OCI-LY7 (cell line): Measurements from ENCODE around the gene USP30. TPM values are rescaled to one million over a fixed set of nuclear protein-coding genes. Genes with fewer than 3 reads are reported as not detected.

Source experiments
- BruUV-seq: library from RNA; stranded (reverse); fragments of 400-500 nt; replicated peaks from 2 replicates; lab custom pipeline; 2021; lab: Mats Ljungman, UMichigan
- CTCF ChIA-PET: fragments of 300-600 bp; sonication (Branson Sonifier 250); formaldehyde crosslinking; loops from one replicate; lab custom pipeline; 2022; ENCODE audit warnings: antibody characterized with exemption; ENCODE audit not compliant: unreplicated experiment; lab: Charles Lee
- POLR2A ChIA-PET: fragments of 300-600 bp; sonication (Branson Sonifier 250); formaldehyde crosslinking; loops from one replicate; lab custom pipeline; 2022; ENCODE audit warnings: antibody characterized with exemption; lab: Charles Lee
- DNase-seq: peaks from one replicate; pipeline ENCODE4 v3.0.0-alpha.2; 2015; ENCODE audit warnings: low spot score
- H2AFZ ChIP-seq: fragments of 200-600 bp; sonication (generic), shearing (Covaris generic); 2 replicates; pipeline ENCODE4 v1.6.1; 2014; ENCODE audit warnings: mild to moderate bottlenecking, antibody characterized with exemption, low read length, moderate library complexity
- H3K27ac ChIP-seq: fragments of 200-600 bp; sonication (generic); 2 replicates; pipeline ENCODE4 v1.5.1; 2014; ENCODE audit warnings: mixed run types, low read depth, mild to moderate bottlenecking, moderate library complexity, low read length, inconsistent platforms; ENCODE audit not compliant: poor library complexity, severe bottlenecking
- H3K36me3 ChIP-seq: fragments of 200-600 bp; sonication (generic); 2 replicates; pipeline ENCODE4 v1.6.1; 2014; ENCODE audit warnings: mild to moderate bottlenecking, antibody characterized with exemption, low read length, moderate library complexity, mixed read lengths; ENCODE audit not compliant: insufficient read depth
- H3K4me1 ChIP-seq: fragments of 200-600 bp; sonication (generic); 2 replicates; pipeline ENCODE4 v1.5.1; 2014; ENCODE audit warnings: mild to moderate bottlenecking, low read length; ENCODE audit not compliant: insufficient read depth, poor library complexity, severe bottlenecking
- H3K4me2 ChIP-seq: fragments of 200-600 bp; sonication (generic); 2 replicates; pipeline ENCODE4 v1.6.1; 2014; ENCODE audit warnings: mild to moderate bottlenecking, low read length
- H3K4me3 ChIP-seq: fragments of 200-600 bp; sonication (generic); 2 replicates; pipeline ENCODE4 v1.5.1; 2014; ENCODE audit warnings: mild to moderate bottlenecking, low read depth, low read length; ENCODE audit not compliant: poor library complexity, severe bottlenecking
- H3K79me2 ChIP-seq: fragments of 200-600 bp; sonication (generic); 2 replicates; pipeline ENCODE4 v1.6.1; 2016; ENCODE audit warnings: low read depth, mild to moderate bottlenecking, low read length, moderate library complexity, mixed read lengths; ENCODE audit not compliant: insufficient read depth
- H3K9me2 ChIP-seq: fragments of 200-600 bp; sonication (generic); 2 replicates; pipeline ENCODE4 v1.6.1; 2016; ENCODE audit warnings: mild to moderate bottlenecking, low read length, mixed read lengths; ENCODE audit not compliant: insufficient read depth
- H3K9me3 ChIP-seq: fragments of 200-600 bp; sonication (generic); 2 replicates; pipeline ENCODE4 v1.6.1; 2014; ENCODE audit warnings: mild to moderate bottlenecking, mixed run types, low read length, mixed read lengths
- H4K20me1 ChIP-seq: fragments of 200-600 bp; sonication (generic); 2 replicates; pipeline ENCODE4 v1.6.1; 2014; ENCODE audit warnings: mild to moderate bottlenecking, antibody characterized with exemption, low read length, moderate library complexity, mixed read lengths; ENCODE audit not compliant: insufficient read depth
- CTCF ChIP-seq: fragments of 200-600 bp; sonication (generic); conservative IDR thresholded peaks from 2 replicates; pipeline ENCODE4 v1.5.1; 2014; ENCODE audit warnings: mild to moderate bottlenecking, antibody characterized with exemption, low read length, moderate library complexity, mixed read lengths
- EZH2phosphoT487 ChIP-seq: fragments of 200-600 bp; sonication (generic); IDR thresholded peaks from 2 replicates; pipeline ENCODE4 v1.6.1; 2018; ENCODE audit warnings: low read depth, borderline replicate concordance, mild to moderate bottlenecking, mixed run types, antibody characterized with exemption, low read length, moderate library complexity, mixed read lengths
- intact Hi-C: fragments of 100-400 bp; cut with micrococcal nuclease; formaldehyde crosslinking; loops from one replicate; pipeline ENCODE4 v1.10.0; 2022; ENCODE audit not compliant: unreplicated experiment
- total RNA-seq, 2 experiments: library from RNA; depleted of rRNA in 1 of 2; stranded (reverse); fragments of >200 nt in 1 of 2; shearing (Covaris generic) in 1 of 2; gene quantifications; 2 replicates each; pipeline ENCODE4 v1.2.3, GENCODE V29; 2014 to 2022

The USP30 gene
- total RNA-seq, 2 experiments from 2014 or later, result 15.7 to 36.2 TPM

- intact Hi-C loops, result no loop called here
- Histone ChIP-seq H3K36me3 (peaks cover 100% of the 10 kb centered on the region), H3K9me2 (no peaks in the 10 kb centered on the region), H2AFZ (no peak overlapping the region), H3K9me3 (no peaks in the 10 kb centered on the region; the same call in 1 of the 2 replicates), H4K20me1 (peaks cover 7% of the 10 kb centered on the region; the same call in 1 of the 2 replicates), H3K4me2 (no peak overlapping the region), H3K4me3 (no peak overlapping the region), H3K79me2 (peaks cover 16% of the 10 kb centered on the region), H3K27ac (no peak overlapping the region), H3K4me1 (peaks cover 47% of the 10 kb centered on the region)
- DNase-seq, result no peak
- no TSS peak for BruUV-seq
- CTCF ChIA-PET, result no interaction called here
- no peak for TF ChIP-seq EZH2phosphoT487
- no peak for TF ChIP-seq CTCF
- POLR2A ChIA-PET, result interaction anchor here (1.1 kb wide), 1 partner anchor 21 kb away, joined by 5 read pairs; no protein-coding TSS in a partner anchor
These were observed 33.2 kb downstream of the USP30 start for GRCh38 chr12:109085590-109085989.

GRCh38 chr12:109087250-109087649, 34.9 kb downstream of the USP30 start:
- no peak overlapping the region for H2AFZ ChIP-seq
- TF ChIP-seq EZH2phosphoT487, result no peak
- TF ChIP-seq CTCF, result no peak
- ChIA-PET POLR2A (interaction anchor here (0.5 to 2.8 kb wide), 4 partner anchors 15 to 135 kb away, joined by 3 to 9 read pairs (median 4); no protein-coding TSS in a partner anchor), CTCF (no interaction called here)
- peaks cover 100% of the 10 kb centered on the region for H3K36me3 ChIP-seq
- H3K4me2 ChIP-seq, result no peak overlapping the region; the same call in 1 of the 2 replicates
- BruUV-seq, result no TSS peak
- H3K79me2 ChIP-seq, result peaks cover 33% of the 10 kb centered on the region
- peaks cover 11% of the 10 kb centered on the region; the same call in 1 of the 2 replicates for H4K20me1 ChIP-seq
- peak overlapping the region; percentile 37 for H3K27ac ChIP-seq
- no peaks in the 10 kb centered on the region for H3K9me3 ChIP-seq
- H3K9me2 ChIP-seq, result no peaks in the 10 kb centered on the region
- intact Hi-C loops, result no loop called here
- DNase-seq, result no peak
- peaks cover 52% of the 10 kb centered on the region for H3K4me1 ChIP-seq
- H3K4me3 ChIP-seq, result no peak overlapping the region

GRCh38 chr12:109088818-109089217, 36.4 kb downstream of the USP30 start:
- TF ChIP-seq EZH2phosphoT487, result no peak
- TF ChIP-seq CTCF, result no peak
- H3K36me3 ChIP-seq, result peaks cover 89% of the 10 kb centered on the region
- H3K4me2 ChIP-seq, result peak overlapping the region; percentile 89
- intact Hi-C loops, result no loop called here
- ChIA-PET POLR2A (interaction anchor here (2.8 to 4.4 kb wide), 2 partner anchors 27 to 35 kb away, joined by 9 to 20 read pairs; no protein-coding TSS in a partner anchor), CTCF (no interaction called here)
- H3K9me2 ChIP-seq, result no peaks in the 10 kb centered on the region
- peak overlapping the region; percentile 34 for H3K27ac ChIP-seq
- H2AFZ ChIP-seq, result no peak overlapping the region
- H3K79me2 ChIP-seq, result peaks cover 43% of the 10 kb centered on the region
- peaks cover 55% of the 10 kb centered on the region for H3K4me1 ChIP-seq
- BruUV-seq, result no TSS peak
- H4K20me1 ChIP-seq, result peaks cover 11% of the 10 kb centered on the region; the same call in 1 of the 2 replicates
- H3K4me3 ChIP-seq, result peak overlapping the region; percentile 84
- H3K9me3 ChIP-seq, result no peaks in the 10 kb centered on the region
- DNase-seq, result no peak
